HG03378 (cell line): Measurements from ENCODE around the gene GARRE1.
"Not testable (repeated sequence)": the region's sequence is repeated elsewhere in the genome, so short reads cannot be mapped to it uniquely, and the experiment has no call there.

ENCODE experiments used
- ATAC-seq: cut with Tn5 transposase; IDR thresholded peaks from one replicate; pipeline ENCODE4 v1.9.1; 2021; ENCODE audit warnings: mild to moderate bottlenecking, moderate library complexity; ENCODE audit not compliant: unreplicated experiment

Gene GARRE1

GRCh38 chr19:34254046-34254697 lies at the start of gene GARRE1:
Gene GARRE1 (plus strand): TSS chr19:34254554. CDS start chr19:34300474, 45,920 bp downstream.
- peak; percentile 54 for ATAC-seq

GRCh38 chr19:34205324-34205723 lies 49.0 kb upstream of the GARRE1 start:
- not testable (repeated sequence) for ATAC-seq

- ATAC-seq, result no peak
These were observed 46.0 kb upstream of the GARRE1 start for GRCh38 chr19:34208291-34208884.

GRCh38 chr19:34209726-34210125 lies 44.6 kb upstream of the GARRE1 start:
- no peak for ATAC-seq

GRCh38 chr19:34213283-34213682 lies 41.1 kb upstream of the GARRE1 start:
- no peak for ATAC-seq

- ATAC-seq, result no peak
These were observed 40.3 kb upstream of the GARRE1 start for GRCh38 chr19:34214040-34214439.

- ATAC-seq, result no peak
These were observed 39.2 kb upstream of the GARRE1 start for GRCh38 chr19:34215006-34215665.

GRCh38 chr19:34215666-34216038 lies 38.7 kb upstream of the GARRE1 start:
- ATAC-seq, result no peak

- ATAC-seq, result not testable (repeated sequence)
These were observed 37.6 kb upstream of the GARRE1 start for GRCh38 chr19:34216745-34217219.

GRCh38 chr19:34217952-34218817 lies 36.2 kb upstream of the GARRE1 start:
- peak; percentile 66 for ATAC-seq

GRCh38 chr19:34218818-34219164 lies 35.6 kb upstream of the GARRE1 start:
- ATAC-seq, result no peak

GRCh38 chr19:34220472-34221063 lies 33.8 kb upstream of the GARRE1 start:
- ATAC-seq, result no peak

- no peak for ATAC-seq
These were observed 32.0 kb upstream of the GARRE1 start for GRCh38 chr19:34222386-34222785.

- ATAC-seq, result no peak
These were observed 29.2 kb upstream of the GARRE1 start for GRCh38 chr19:34224996-34225658.

GRCh38 chr19:34225659-34226015 lies 28.7 kb upstream of the GARRE1 start:
- no peak for ATAC-seq

GRCh38 chr19:34226036-34226435 lies 28.3 kb upstream of the GARRE1 start:
- ATAC-seq, result no peak

GRCh38 chr19:34228347-34228746 lies 26.0 kb upstream of the GARRE1 start:
- ATAC-seq, result no peak

GRCh38 chr19:34228762-34229161 lies 25.6 kb upstream of the GARRE1 start:
- ATAC-seq, result no peak

GRCh38 chr19:34229721-34230120 lies 24.6 kb upstream of the GARRE1 start:
- ATAC-seq, result no peak

GRCh38 chr19:34230820-34231219 lies 23.5 kb upstream of the GARRE1 start:
- no peak for ATAC-seq
